NCI-H2227 (cell line): ENCODE measurements around the gene TNS3.

Experiments used
- DNase-seq: peaks from one replicate; lab custom pipeline; 2025; ENCODE audit not compliant: unreplicated experiment; lab: John Stamatoyannopoulos, UW

TNS3 gene

DNA sequence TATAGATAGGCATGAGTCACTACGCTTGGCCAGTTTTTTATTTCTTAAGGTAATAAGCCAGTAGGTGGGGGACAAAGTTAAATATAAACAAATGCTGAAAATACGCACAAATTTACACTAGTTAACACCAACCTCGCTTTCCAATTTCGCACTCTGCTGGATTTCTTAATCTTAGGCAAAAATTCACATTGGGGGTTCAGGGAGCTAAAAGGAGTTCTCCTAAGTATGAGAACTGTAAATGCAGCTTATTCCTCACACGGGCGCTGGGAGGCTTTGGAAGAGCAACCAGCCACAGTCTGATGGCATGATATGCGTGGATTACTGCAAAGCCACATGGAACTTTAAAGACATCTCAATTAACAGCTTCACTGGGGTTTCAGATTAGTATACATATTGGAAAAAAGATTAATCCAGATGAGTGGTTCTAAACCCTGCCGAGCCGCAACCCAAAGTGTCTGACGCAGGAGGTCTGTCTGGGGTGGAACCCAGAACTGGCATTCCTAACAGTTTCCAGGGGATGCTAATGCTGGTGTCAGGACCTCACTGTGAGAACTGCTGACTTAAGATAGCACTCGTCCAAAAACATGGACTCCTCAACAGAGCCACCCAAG, 16.2 kb downstream of the TNS3 start:
- DNase-seq: no peak

GRCh38 chr7:47563521-47563920, 18.4 kb downstream of the TNS3 start:
- no peak for DNase-seq

DNA sequence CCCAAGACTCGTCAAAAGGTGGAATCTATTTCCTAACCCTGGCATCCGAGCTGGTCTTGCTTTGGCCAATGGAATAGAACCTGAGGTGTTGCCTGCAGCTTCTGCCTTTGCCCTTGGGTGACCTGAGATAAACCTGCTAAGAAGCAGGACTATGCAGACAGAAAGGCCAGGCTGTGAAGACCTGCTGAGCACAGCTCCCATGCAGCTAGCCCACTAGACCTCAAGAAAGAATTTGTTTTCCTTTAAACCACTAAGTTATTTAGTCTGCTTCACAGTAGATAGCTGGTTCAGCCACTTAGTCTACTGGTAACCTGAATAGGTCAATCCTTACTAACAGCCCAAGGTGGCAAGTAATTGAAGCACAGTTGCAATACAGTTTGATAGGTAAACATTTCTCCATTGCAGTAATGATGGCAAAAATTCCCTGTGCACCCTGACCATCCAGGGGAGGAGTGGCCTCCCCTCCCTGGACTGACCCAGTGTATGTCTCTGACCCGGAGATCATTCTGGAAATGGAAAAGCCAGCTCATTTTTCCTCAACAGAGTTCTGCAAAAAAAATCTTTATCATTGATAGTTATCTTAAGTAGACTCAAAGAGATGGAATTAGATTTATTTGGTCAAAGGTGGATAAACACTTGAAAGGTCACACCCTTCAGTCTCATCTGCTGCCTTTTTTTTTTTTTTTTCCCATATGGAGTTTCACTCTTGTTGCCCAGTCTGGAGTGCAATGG, 20.0 kb downstream of the TNS3 start:
- no peak for DNase-seq

DNA sequence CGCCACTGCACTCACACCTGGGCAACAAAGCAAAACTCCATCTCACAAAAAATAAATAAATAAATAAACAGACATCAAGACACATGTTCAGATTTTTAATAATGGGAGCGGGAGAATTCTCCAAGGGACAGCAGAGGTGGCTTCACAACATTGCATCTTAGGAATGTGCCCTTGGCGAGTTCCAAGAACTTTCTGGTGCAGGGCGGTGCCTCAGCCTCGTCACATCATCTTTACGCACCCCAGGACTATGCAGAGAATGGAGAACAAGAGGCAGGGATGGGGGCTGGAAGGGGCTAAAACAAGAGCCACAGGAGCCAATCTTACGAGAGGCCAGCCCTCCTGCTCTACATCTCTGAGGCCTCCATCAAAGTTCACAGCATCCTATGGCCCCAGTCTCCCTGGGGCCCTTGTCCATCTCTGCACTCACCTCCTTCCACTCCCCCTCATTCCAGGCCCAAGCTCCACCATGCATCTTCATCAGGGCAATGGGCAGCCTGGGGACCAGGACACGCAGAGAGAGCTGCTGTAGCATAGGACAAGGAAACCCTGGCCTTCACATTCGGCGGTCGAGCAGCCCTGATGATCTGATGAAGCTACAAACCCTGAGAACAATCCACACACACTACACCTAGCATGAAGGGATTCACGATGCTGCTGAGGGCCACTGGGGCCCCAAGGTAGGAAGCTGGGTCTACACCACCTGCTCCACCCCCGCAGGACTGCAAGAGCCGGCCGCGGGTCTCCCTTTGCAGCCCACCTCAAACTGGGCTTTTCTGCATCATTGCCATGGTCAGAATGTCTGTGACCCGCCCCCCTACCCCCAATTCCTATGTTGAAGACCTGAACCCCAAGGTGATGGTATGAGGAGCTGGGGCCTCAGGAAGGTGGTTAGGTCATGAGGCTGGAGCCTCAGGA, 22.3 kb downstream of the TNS3 start:
- no peak for DNase-seq

DNA sequence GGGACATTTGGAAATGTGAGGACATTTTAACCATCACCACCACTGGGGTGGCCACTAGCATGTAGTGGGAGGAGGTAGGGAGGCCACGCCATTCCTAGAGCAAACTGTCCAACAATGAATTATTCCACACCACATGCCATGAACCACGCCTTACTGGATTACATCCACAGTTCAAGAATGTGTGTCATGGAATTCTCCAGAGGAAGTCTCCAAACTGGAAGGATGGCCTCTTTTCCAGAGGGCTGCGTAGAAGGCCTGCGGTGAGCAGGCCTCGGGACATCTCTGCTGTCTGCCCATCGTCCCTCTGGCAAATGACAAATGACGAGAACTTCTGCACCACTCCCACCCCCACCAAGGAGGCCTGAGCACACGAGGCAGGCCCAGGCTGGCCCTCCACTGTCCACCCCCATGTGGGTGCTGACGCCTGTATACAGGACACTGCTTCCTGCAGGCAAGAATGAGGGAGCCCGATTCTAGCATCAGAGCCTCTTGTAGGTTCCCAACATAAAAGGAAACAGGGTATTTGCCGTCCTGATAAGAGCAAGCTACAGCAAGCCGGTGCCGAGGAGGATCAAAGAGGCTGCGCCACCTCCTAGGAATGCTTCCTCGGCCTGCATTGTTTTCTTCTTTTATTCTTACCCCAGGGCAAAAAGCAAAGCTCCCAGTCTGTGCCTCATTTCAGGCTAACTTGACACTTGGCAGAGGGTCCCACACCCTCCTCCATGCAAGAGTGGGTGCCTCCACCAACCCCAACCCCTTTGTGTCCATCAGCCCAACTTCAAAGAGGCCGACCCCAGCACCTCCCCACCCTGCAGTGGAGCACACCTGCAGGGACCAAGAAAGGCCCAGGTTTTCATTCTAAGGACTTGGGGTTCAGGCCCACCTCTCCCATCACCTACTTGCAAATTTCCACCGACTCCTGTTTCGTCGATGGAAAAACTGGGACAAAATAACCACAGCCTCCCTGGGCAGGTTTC, 23.9 kb downstream of the TNS3 start:
- DNase-seq: no peak

DNA sequence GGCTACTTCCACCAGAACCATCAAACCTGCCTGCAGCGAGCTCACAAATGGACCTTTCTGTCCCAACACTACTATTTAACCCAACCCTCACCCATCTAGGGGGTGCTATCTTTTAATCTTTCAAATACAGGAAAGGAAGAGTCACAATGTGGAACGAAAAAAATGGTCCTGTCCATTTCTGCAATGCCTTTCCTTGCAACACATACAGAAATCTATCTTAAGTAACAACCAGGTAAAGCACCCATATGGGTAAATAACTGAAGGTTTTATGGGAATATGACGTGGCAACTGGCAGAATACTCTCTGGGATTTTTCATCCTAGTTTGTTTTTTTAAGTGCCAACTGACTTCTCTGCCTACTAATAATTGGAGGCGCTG, 24.6 kb downstream of the TNS3 start:
- no peak for DNase-seq

DNA sequence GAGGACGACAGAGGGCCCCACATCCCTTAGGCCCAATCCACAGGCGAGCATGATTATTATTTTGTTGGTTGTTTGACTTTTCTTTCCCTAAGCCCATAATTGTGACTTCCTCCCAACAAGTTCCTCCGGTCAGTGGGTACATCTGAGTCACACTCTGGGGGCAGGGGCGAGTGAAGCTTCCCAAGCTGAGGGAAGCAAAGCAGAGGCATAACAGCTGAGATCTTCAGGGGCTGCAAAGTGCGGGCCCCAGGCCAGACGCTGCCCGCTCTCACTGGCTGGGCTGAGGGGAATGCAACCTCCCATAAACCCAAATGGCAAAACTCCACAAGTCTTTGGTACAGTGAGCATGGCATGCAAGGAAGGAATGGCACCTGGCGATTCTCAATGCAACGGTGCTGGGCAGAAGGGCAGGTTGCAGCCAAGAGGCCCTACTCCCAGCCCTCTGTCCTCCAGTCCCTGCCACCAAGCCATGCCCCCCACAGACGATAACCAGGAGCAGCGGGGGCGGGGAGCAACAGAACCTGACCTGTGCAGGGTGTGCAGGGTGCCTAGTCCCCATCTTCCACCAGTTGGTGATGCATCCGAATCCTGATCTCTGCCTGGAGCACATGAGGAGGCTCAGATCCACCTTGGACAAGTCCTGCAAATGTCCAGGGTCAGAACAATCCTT, 25.3 kb downstream of the TNS3 start:
- no peak for DNase-seq

DNA sequence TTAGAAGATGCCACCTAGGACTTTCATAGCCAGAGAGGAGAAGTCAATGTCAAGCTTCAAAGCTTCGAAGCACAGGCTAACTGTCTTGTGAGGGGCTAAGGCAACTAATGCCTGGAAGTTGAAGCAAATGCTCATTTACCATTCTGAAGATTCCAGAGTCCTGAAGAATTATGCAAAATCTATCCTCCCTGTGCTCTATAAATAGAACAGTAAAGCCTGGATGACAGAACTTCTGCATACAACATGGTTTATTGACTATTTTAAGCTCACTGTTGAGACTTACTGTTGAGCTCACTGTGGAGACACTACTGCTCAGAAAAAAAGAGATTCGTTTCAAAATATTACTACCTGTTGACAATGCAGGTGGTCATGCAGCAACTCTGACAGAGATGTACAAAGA, 28.6 kb downstream of the TNS3 start:
- DNase-seq: no peak

DNA sequence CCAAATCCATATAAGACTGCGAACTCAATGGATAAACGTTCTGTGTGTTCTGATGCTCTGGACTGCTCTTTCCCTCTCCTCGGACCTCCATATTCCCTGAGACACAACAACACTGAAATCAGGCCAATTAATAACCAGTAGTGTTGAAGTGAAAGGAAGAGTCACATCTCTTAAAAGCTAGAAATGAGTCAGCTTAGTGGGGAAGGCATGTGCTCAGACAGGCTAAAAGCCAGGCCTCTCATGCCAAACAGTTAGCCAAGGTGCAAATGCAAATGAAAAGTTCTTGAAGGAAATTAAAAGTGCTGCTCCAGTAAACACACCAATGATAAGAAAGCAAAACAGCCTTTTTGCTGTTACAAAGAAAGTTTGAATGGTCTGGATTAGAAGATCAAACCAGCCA, 29.3 kb downstream of the TNS3 start:
- no peak for DNase-seq

DNA sequence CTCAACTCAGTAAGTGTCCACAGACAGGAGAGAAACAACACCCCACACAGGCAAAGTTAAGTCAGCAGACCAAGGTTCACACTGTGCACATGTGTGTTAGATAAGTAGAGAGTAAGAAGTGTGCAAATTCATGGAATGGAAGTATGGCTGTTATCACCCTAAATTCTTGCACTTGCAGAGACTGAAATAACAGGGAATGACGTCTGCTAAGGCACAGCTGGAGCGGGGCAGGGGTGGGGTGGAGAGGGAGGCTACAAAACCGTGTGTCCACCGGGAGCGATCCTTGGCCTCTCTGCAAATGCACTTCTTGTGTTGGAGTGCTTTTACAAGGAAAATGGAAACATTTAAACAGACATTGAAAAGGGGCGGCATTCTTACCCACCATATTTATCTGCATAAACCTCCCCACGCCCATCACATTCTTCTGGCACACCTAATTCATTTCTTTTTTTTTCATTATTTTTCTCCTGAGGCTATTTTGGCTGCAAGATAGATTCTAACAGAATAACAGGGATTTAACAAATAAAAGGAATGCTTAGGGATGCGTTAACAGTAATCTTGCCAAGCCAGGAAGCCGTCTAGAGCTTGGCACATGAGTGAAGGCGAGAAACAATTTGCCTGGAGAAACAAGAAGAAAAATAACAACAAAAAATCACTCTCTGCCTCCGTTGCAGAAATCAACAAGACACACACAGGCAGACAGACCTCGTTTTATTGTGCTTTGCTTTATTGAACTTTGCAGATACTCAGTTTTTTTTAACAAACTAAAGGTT, 30.1 kb downstream of the TNS3 start:
- no peak for DNase-seq

- no peak for DNase-seq
These were observed 31.0 kb downstream of the TNS3 start for GRCh38 chr7:47550788-47551470.

- no peak for DNase-seq
These were observed 32.0 kb downstream of the TNS3 start for GRCh38 chr7:47549916-47550315.

- no peak for DNase-seq
These were observed 32.5 kb downstream of the TNS3 start for GRCh38 chr7:47549397-47549796.

DNA sequence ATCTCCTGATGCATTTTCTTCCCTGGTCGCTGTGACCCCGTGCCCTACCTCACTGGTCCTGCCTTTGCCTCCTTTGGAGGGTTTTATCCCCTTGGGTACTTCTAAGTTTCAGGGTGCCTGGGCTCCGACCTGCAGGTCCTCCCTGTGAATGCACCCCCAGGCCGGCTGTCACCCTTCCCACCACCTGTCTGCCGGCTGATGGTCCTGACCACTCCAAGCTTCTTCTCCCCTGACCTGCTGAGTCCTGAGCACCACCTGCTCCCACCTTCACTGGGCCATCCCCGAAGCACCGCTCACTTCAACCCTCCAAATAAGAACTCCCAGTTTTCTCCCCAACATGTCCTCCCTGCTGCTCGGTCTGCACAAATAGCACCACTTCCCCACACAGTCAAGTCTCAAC, 33.4 kb downstream of the TNS3 start:
- no peak for DNase-seq

DNA sequence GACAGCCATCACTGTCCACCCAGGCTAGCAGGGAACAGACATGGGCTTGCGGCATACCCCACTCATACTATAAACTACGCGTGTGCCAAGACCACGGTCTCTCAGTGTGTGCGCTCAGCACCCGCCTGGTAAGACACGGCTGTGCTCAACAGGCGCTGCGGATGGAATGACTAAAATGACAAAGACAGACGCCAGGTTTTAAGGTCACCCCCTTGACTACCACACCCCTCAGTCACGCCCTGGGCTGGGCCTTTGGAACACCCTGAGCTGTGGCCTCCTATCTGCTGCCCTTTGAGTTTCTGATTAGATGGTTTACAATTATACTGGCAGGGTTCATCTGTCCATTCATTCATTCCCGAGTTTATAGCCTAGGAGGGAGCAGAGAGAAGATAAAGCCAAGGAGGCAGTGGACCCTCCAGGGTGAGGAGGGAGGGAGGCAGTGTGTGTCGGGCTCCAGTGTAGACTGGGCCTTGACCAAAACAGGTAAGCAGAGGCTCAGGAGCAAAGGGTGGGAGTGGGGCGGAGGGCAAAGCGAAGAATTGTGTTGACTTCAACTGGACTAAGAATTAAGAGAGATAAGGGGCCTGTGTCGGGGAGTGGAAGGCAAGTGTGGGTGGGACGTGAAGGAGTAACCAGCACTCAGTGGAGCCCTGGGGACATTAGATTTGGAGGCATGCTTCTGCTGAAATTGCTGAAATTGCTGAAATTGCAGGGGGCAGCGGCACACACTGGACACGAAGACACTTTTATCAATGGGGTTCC, 35.0 kb downstream of the TNS3 start:
- no peak for DNase-seq

GRCh38 chr7:47546171-47546570, 35.7 kb downstream of the TNS3 start:
- DNase-seq: no peak

GRCh38 chr7:47544416-47544815, 37.5 kb downstream of the TNS3 start:
- no peak for DNase-seq

DNA sequence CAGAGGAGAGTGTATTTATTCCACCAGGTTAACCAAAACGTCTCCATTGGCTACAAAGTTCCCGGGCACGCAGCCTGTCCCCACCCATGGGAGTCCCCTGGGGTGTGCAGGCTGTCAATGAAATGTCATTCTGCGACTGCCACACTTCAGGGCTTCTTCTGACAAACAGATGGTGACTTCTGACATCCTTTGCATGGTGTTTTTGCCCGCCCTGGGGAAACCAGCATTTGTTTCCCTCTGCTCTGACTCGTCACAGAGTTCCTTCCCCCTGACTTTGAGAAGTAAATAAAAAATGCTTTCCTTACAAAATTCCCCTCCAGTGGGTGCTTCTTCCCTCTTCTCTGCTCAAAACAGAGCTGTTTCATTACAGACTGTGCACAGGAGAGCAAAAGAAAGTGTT, 38.2 kb downstream of the TNS3 start:
- no peak for DNase-seq
